Measurements from ENCODE around the gene EFNA5. TPM values are rescaled to one million over a fixed set of nuclear protein-coding genes. Genes with fewer than 3 reads are reported as not detected.

The EFNA5 gene
- polyA plus RNA-seq, 3 donors, result 0.01 TPM; not detected in 2

GRCh38 chr5:107557051-107557658, 113.6 kb downstream of the EFNA5 start:
- no peak overlapping the region for H3K4me3 Mint-ChIP-seq
- 66% methylated on average over 7 of the region's 11 CpGs for WGBS (ENCODE audit: insufficient coverage)
- H3K27me3 Mint-ChIP-seq (ENCODE audit: low read depth in 3 of 3), result peaks cover 1 to 2% (median 1%) of the 10 kb centered on the region in 3 donors

GRCh38 chr5:107556575-107556974, 114.2 kb downstream of the EFNA5 start:
- Histone ChIP-seq H4K20me1 (ENCODE audit: insufficient read depth, low read length) (no peaks in the 10 kb centered on the region), H3K79me2 (ENCODE audit: insufficient read depth, low read length) (no peaks in the 10 kb centered on the region), H3K9ac (ENCODE audit: insufficient read depth, low read length, poor library complexity, severe bottlenecking) (no peak overlapping the region), H3K27ac (ENCODE audit: low read depth in 1 of 2, low read length in 2 of 2) (no peak overlapping the region), H3K4me2 (replicated peaks; ENCODE audit: extremely low read depth, low read length, poor library complexity, severe bottlenecking) (no peak overlapping the region), H2AFZ (ENCODE audit: insufficient read depth, low read depth, low read length, poor library complexity, severe bottlenecking) (no peak overlapping the region), H3K27me3 (ENCODE audit: control insufficient read depth in 2 of 2, insufficient read depth in 2 of 2, low read length in 2 of 2) (no peaks in the 10 kb centered on the region), H3K9me3 (replicated peaks in 1 of 2; ENCODE audit: control insufficient read depth in 1 of 2, insufficient read depth in 1 of 2, low read length in 2 of 2) (no peaks in the 10 kb centered on the region), H3K4me3 (replicated peaks in 1 of 3; ENCODE audit: low read depth in 2 of 3, low read length in 3 of 3) (no peak overlapping the region), H3K4me1 (ENCODE audit: control insufficient read depth in 1 of 2, insufficient read depth in 2 of 2, low read length in 2 of 2) (no peaks in the 10 kb centered on the region), H3K36me3 (replicated peaks in 1 of 2; ENCODE audit: control insufficient read depth in 1 of 2, insufficient read depth in 2 of 2, low read length in 2 of 2) (no peaks in the 10 kb centered on the region)
- DNase-seq, result no peak
- intact Hi-C loops (cut with micrococcal nuclease), result no loop called here
- no peaks in the 10 kb centered on the region for H3K36me3 Mint-ChIP-seq
- peaks cover 1 to 2% (median 1%) of the 10 kb centered on the region in 3 donors for H3K27me3 Mint-ChIP-seq (ENCODE audit: low read depth in 3 of 3)
- H3K27ac Mint-ChIP-seq, result no peak overlapping the region
- no peak overlapping the region for H3K4me3 Mint-ChIP-seq
- H3K4me1 Mint-ChIP-seq, result no peaks in the 10 kb centered on the region
- H3K9me3 Mint-ChIP-seq, result peaks cover 0 to 3% (median 0%) of the 10 kb centered on the region in 7 donors
- no peak for TF ChIP-seq CTCF (IDR thresholded peaks at IDR 0.05)
- 100% methylated on average over 1 of the region's 7 CpGs for WGBS (ENCODE audit: insufficient coverage)

More at GRCh38 chr5:107557051-107557658, 113.6 kb downstream of the EFNA5 start:
- intact Hi-C loops (cut with micrococcal nuclease), result no loop called here
- Histone ChIP-seq H3K4me2 (replicated peaks; ENCODE audit: extremely low read depth, low read length, poor library complexity, severe bottlenecking) (no peak overlapping the region), H3K9me3 (replicated peaks in 1 of 2; ENCODE audit: control insufficient read depth in 1 of 2, insufficient read depth in 1 of 2, low read length in 2 of 2) (no peaks in the 10 kb centered on the region), H3K27me3 (ENCODE audit: control insufficient read depth in 2 of 2, insufficient read depth in 2 of 2, low read length in 2 of 2) (no peaks in the 10 kb centered on the region), H3K9ac (ENCODE audit: insufficient read depth, low read length, poor library complexity, severe bottlenecking) (no peak overlapping the region), H3K79me2 (ENCODE audit: insufficient read depth, low read length) (no peaks in the 10 kb centered on the region), H2AFZ (ENCODE audit: insufficient read depth, low read depth, low read length, poor library complexity, severe bottlenecking) (no peak overlapping the region), H4K20me1 (ENCODE audit: insufficient read depth, low read length) (no peaks in the 10 kb centered on the region), H3K4me1 (ENCODE audit: control insufficient read depth in 1 of 2, insufficient read depth in 2 of 2, low read length in 2 of 2) (no peaks in the 10 kb centered on the region), H3K36me3 (replicated peaks in 1 of 2; ENCODE audit: control insufficient read depth in 1 of 2, insufficient read depth in 2 of 2, low read length in 2 of 2) (no peaks in the 10 kb centered on the region), H3K27ac (ENCODE audit: low read depth in 1 of 2, low read length in 2 of 2) (no peak overlapping the region), H3K4me3 (replicated peaks in 1 of 3; ENCODE audit: low read depth in 2 of 3, low read length in 3 of 3) (no peak overlapping the region)
- no peak overlapping the region for H3K27ac Mint-ChIP-seq
- no peak for TF ChIP-seq CTCF (IDR thresholded peaks at IDR 0.05)
- H3K9me3 Mint-ChIP-seq, result peaks cover 0 to 3% (median 0%) of the 10 kb centered on the region in 7 donors
- DNase-seq, result no peak
- H3K36me3 Mint-ChIP-seq, result no peaks in the 10 kb centered on the region
- no peaks in the 10 kb centered on the region for H3K4me1 Mint-ChIP-seq

All from CD14-positive monocyte (primary cell).